Measurements from ENCODE around the gene CLMP. TPM values are rescaled to one million over a fixed set of nuclear protein-coding genes. Genes with fewer than 3 reads are reported as not detected.

CLMP gene
- total RNA-seq, 1 experiment from 2014 or later: 5.4 TPM

DNA sequence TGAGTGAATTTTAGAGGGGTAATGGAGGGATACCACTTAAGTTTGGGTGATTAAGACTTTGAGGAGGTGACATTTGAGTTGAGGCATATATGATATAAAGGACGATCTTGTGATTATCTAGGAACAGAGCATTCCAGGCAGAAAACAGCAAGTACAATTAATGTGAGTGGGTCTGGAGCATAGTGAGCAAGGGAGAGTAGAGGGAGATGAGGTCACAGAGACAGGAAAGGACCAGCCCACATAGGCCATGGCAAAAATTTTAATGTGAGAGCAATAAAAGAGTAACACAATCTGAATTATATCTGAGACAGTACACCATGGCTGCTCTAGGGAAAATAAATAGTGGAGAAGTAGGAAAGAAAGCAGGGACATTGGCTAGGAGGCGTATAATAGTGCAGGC is 118.6 kb downstream of the CLMP start:
- no peak for DNase-seq
- CTCF ChIA-PET: no interaction called here
- no peaks in the 10 kb centered on the region; the same call in 1 of the 2 replicates for H3K36me3 ChIP-seq (ENCODE audit: low read depth)
- no peaks in the 10 kb centered on the region for H3K27me3 ChIP-seq (ENCODE audit: insufficient read depth, low read depth)
- no TSS peak for BruUV-seq (replicated peaks)
- intact Hi-C loops (cut with micrococcal nuclease; ENCODE audit: unreplicated experiment): no loop called here
- TF ChIP-seq, protein P1, sequence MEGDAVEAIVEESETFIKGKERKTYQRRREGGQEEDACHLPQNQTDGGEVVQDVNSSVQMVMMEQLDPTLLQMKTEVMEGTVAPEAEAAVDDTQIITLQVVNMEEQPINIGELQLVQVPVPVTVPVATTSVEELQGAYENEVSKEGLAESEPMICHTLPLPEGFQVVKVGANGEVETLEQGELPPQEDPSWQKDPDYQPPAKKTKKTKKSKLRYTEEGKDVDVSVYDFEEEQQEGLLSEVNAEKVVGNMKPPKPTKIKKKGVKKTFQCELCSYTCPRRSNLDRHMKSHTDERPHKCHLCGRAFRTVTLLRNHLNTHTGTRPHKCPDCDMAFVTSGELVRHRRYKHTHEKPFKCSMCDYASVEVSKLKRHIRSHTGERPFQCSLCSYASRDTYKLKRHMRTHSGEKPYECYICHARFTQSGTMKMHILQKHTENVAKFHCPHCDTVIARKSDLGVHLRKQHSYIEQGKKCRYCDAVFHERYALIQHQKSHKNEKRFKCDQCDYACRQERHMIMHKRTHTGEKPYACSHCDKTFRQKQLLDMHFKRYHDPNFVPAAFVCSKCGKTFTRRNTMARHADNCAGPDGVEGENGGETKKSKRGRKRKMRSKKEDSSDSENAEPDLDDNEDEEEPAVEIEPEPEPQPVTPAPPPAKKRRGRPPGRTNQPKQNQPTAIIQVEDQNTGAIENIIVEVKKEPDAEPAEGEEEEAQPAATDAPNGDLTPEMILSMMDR (conservative IDR thresholded peaks at IDR 0.05): no peak
- no peak for TF ChIP-seq EZH2 (IDR thresholded peaks at IDR 0.05; ENCODE audit: low read depth)
- H3F3A ChIP-seq (ENCODE audit: insufficient read depth, low read depth): peaks cover 19% of the 10 kb centered on the region
- no peak overlapping the region for H2AFZ ChIP-seq
- H3K4me2 ChIP-seq: no peak overlapping the region
- no peak overlapping the region for H3K27ac ChIP-seq
- H3K9me3 ChIP-seq (ENCODE audit: insufficient read depth, low read depth): no peaks in the 10 kb centered on the region
- no peaks in the 10 kb centered on the region for H3K79me2 ChIP-seq (ENCODE audit: low read depth)
- no peak overlapping the region for H3K4me3 ChIP-seq
- no peaks in the 10 kb centered on the region for H3K9me2 ChIP-seq (ENCODE audit: insufficient read depth)
- peaks cover 18% of the 10 kb centered on the region for H3K4me1 ChIP-seq (replicated peaks; ENCODE audit: insufficient read depth)
- POLR2A ChIA-PET (ENCODE audit: unreplicated experiment): no interaction called here
- peaks cover 4% of the 10 kb centered on the region; the same call in 1 of the 2 replicates for H4K20me1 ChIP-seq (ENCODE audit: insufficient read depth)

DNA sequence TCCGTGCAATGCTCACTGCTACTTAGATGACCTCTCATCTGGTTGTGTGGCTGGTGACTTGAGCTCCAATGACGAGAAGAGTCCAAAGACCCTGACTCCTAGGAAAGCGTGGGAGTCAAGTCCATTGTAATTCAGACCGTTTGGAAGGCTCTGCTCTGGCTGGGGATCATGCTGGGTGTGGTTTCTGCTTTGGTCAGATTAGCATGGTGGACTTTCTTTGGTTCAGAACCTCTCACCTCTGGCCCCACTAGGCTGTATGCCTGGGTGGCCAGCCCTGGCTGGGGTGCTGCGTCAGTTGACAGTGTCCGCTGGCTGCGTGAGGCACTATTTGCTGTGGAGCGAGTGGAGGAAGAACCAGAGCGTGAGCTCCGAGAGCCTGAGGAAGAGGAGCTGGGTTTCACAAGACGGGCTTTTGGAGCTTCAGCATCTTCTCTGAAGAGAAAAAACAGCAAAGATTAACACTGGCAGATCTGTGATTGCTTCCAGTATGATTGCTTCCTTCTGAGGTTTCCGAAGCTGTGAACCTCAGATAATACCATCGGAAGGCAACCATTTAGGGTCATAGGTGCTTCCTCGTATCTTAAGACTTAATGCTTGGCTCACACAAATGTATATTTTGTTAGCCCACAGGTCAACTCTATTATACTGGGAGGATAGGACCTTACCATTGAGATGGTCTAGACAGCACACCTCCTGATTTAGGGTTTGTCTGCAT is 121.5 kb downstream of the CLMP start:
- Histone ChIP-seq H3F3A (ENCODE audit: insufficient read depth, low read depth) (peaks cover 28% of the 10 kb centered on the region), H3K27ac (no peak overlapping the region), H3K9me2 (ENCODE audit: insufficient read depth) (no peaks in the 10 kb centered on the region), H3K79me2 (ENCODE audit: low read depth) (no peaks in the 10 kb centered on the region), H3K36me3 (ENCODE audit: low read depth) (no peaks in the 10 kb centered on the region; the same call in 1 of the 2 replicates), H2AFZ (no peak overlapping the region), H3K4me1 (replicated peaks; ENCODE audit: insufficient read depth) (peaks cover 19% of the 10 kb centered on the region), H3K27me3 (ENCODE audit: insufficient read depth, low read depth) (no peaks in the 10 kb centered on the region), H3K9me3 (ENCODE audit: insufficient read depth, low read depth) (no peaks in the 10 kb centered on the region), H4K20me1 (ENCODE audit: insufficient read depth) (peaks cover 4% of the 10 kb centered on the region; the same call in 1 of the 2 replicates), H3K4me2 (no peak overlapping the region), H3K4me3 (no peak overlapping the region)
- TF ChIP-seq EZH2 (IDR thresholded peaks at IDR 0.05; ENCODE audit: low read depth): no peak
- TF ChIP-seq, protein P1 (conservative IDR thresholded peaks at IDR 0.05): no peak
- CTCF ChIA-PET: interaction anchor here (0.6 kb wide), 1 partner anchor 500 kb away, joined by 11 read pairs; no protein-coding TSS in a partner anchor
- no TSS peak for BruUV-seq (replicated peaks)
- POLR2A ChIA-PET (ENCODE audit: unreplicated experiment): interaction anchor here (0.8 kb wide), 1 partner anchor 11 kb away, joined by 3 read pairs; the partner anchor contains the start of gene HSPA8
- intact Hi-C loops (cut with micrococcal nuclease; ENCODE audit: unreplicated experiment): no loop called here
- no peak for DNase-seq

DNA sequence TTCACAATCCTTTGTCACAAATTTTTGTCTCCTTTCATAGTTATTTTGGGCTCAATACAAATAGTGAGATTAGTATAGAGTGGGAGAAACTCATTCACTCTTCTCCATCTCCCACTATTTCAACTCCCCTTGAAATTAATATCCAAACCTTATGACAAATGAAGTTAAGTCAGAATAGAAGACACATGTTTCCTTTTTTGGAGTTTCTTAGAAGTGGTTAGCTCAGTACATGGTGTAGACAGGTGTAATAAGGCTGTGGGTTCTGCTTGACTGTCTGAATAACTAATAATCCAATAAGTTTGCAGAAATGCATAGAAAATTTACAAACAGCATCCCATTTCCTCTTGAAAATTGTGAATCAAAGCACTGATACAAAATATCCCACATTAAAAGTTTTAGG is 122.3 kb downstream of the CLMP start:
- H2AFZ ChIP-seq: no peak overlapping the region
- no peaks in the 10 kb centered on the region for H3K9me3 ChIP-seq (ENCODE audit: insufficient read depth, low read depth)
- no peaks in the 10 kb centered on the region; the same call in 1 of the 2 replicates for H3K36me3 ChIP-seq (ENCODE audit: low read depth)
- DNase-seq: no peak
- no peaks in the 10 kb centered on the region for H3K27me3 ChIP-seq (ENCODE audit: insufficient read depth, low read depth)
- no peaks in the 10 kb centered on the region for H3K79me2 ChIP-seq (ENCODE audit: low read depth)
- TF ChIP-seq, protein P1 (conservative IDR thresholded peaks at IDR 0.05): no peak
- TF ChIP-seq EZH2 (IDR thresholded peaks at IDR 0.05; ENCODE audit: low read depth): no peak
- intact Hi-C loops (cut with micrococcal nuclease; ENCODE audit: unreplicated experiment): loop anchor here (1.0 kb wide), 2 partner anchors 10 to 11 kb away; partner anchors contain the start of gene HSPA8
- no peaks in the 10 kb centered on the region for H3K9me2 ChIP-seq (ENCODE audit: insufficient read depth)
- H4K20me1 ChIP-seq (ENCODE audit: insufficient read depth): peaks cover 4% of the 10 kb centered on the region; the same call in 1 of the 2 replicates
- peaks cover 19% of the 10 kb centered on the region for H3K4me1 ChIP-seq (replicated peaks; ENCODE audit: insufficient read depth)
- H3K27ac ChIP-seq: peak overlapping the region; percentile 55
- CTCF ChIA-PET: interaction anchor here (0.6 kb wide), 1 partner anchor 500 kb away, joined by 11 read pairs; no protein-coding TSS in a partner anchor
- H3K4me2 ChIP-seq: peak overlapping the region; percentile 15; the same call in 1 of the 2 replicates
- BruUV-seq (replicated peaks): no TSS peak
- POLR2A ChIA-PET (ENCODE audit: unreplicated experiment): interaction anchor here (0.8 kb wide), 1 partner anchor 11 kb away, joined by 3 read pairs; the partner anchor contains the start of gene HSPA8
- no peak overlapping the region for H3K4me3 ChIP-seq
- peaks cover 29% of the 10 kb centered on the region for H3F3A ChIP-seq (ENCODE audit: insufficient read depth, low read depth)
